PC-3 (cell line): ENCODE measurements around the gene METTL5. TPM values are rescaled to one million over a fixed set of nuclear protein-coding genes. Genes with fewer than 3 reads are reported as not detected.
A peak's percentile ranks its signal among the peaks of the same experiment; 100 is the strongest.

Experiments used
- ATAC-seq: fragments of 200-7000 bp; cut with Tn5 transposase; 2 replicates; pipeline ENCODE4 v1.9.1; 2020; ENCODE audit warnings: mild to moderate bottlenecking, moderate library complexity
- BruUV-seq: library from RNA; stranded (reverse); fragments of 400-500 nt; replicated peaks from 2 replicates; lab custom pipeline; 2021; lab: Mats Ljungman, UMichigan
- CTCF ChIA-PET: fragments of 300-600 bp; sonication (Branson Sonifier 250); formaldehyde crosslinking; loops from one replicate; lab custom pipeline; 2022; ENCODE audit warnings: antibody characterized with exemption; lab: Charles Lee
- POLR2A ChIA-PET: fragments of 300-600 bp; sonication (Branson Sonifier 250); formaldehyde crosslinking; loops from one replicate; lab custom pipeline; 2022; ENCODE audit warnings: antibody characterized with exemption; ENCODE audit not compliant: unreplicated experiment; lab: Charles Lee
- DNase-seq: peaks from one replicate; pipeline ENCODE4 v3.0.0-alpha.2; 2015
- H2AFZ ChIP-seq: fragments of 300-600 bp; sonication (generic); 2 replicates; pipeline ENCODE4 v1.6.0; 2016; ENCODE audit warnings: antibody characterized with exemption, low read length
- H3F3A ChIP-seq: fragments of 300-600 bp; sonication (generic); one replicate; pipeline ENCODE4 v1.6.0; 2017; ENCODE audit warnings: antibody characterized with exemption, low read length, control low read depth, mild to moderate bottlenecking; ENCODE audit not compliant: unreplicated experiment
- H3K27ac ChIP-seq: fragments of 300-600 bp; sonication (generic); 2 replicates; pipeline ENCODE4 v1.5.1; 2016; ENCODE audit warnings: mild to moderate bottlenecking, low read length
- H3K27me3 ChIP-seq: fragments of 300-600 bp; sonication (generic); 2 replicates; pipeline ENCODE4 v1.6.1; 2016; ENCODE audit warnings: low read length, mixed read lengths
- H3K36me3 ChIP-seq: fragments of 300-600 bp; sonication (generic); 2 replicates; pipeline ENCODE4 v1.6.1; 2016; ENCODE audit warnings: low read depth, mixed run types, low read length, mixed read lengths
- H3K4me1 ChIP-seq: fragments of 300-600 bp; sonication (generic); 2 replicates; pipeline ENCODE4 v1.5.1; 2016; ENCODE audit warnings: low read length; ENCODE audit not compliant: insufficient read depth
- H3K4me2 ChIP-seq: fragments of 300-600 bp; sonication (generic); 2 replicates; pipeline ENCODE4 v1.6.0; 2016; ENCODE audit warnings: low read length
- H3K4me3 ChIP-seq: fragments of 300-600 bp; sonication (generic); 2 replicates; pipeline ENCODE4 v1.5.1; 2016; ENCODE audit warnings: mild to moderate bottlenecking, low read length, mixed read lengths
- H3K79me2 ChIP-seq: fragments of 300-600 bp; sonication (generic); 2 replicates; pipeline ENCODE4 v1.6.1; 2017; ENCODE audit warnings: low read length, mixed read lengths
- H3K9ac ChIP-seq: fragments of 300-600 bp; sonication (generic); 2 replicates; pipeline ENCODE4 v1.6.0; 2016; ENCODE audit warnings: mild to moderate bottlenecking, low read length
- H3K9me2 ChIP-seq: fragments of 300-600 bp; sonication (generic); replicated peaks from 2 replicates; pipeline ENCODE4 v1.6.1; 2016; ENCODE audit warnings: mixed run types, low read length, mixed read lengths
- H3K9me3 ChIP-seq: fragments of 300-600 bp; sonication (generic); 2 replicates; pipeline ENCODE4 v1.6.1; 2016; ENCODE audit warnings: low read length, mixed read lengths
- H4K20me1 ChIP-seq: fragments of 300-600 bp; sonication (generic); 2 replicates; pipeline ENCODE4 v1.6.1; 2016; ENCODE audit warnings: low read length, mixed read lengths
- EZH2 ChIP-seq: fragments of 300-600 bp; sonication (generic); IDR thresholded peaks from one replicate; pipeline ENCODE4 v1.6.1; 2017; ENCODE audit warnings: antibody characterized with exemption, mild to moderate bottlenecking, low read length; ENCODE audit not compliant: unreplicated experiment
- EZH2phosphoT487 ChIP-seq: fragments of 300-600 bp; sonication (generic); IDR thresholded peaks from 2 replicates; pipeline ENCODE4 v1.6.1; 2018; ENCODE audit warnings: mild to moderate bottlenecking, antibody characterized with exemption, low read length, borderline replicate concordance
- intact Hi-C: fragments of 100-400 bp; cut with micrococcal nuclease; formaldehyde crosslinking; loops from 2 replicates; pipeline ENCODE4 v1.9.0; 2023
- total RNA-seq: library from RNA; depleted of rRNA; stranded (reverse); fragments of >200 nt; gene quantifications from 2 replicates; pipeline ENCODE4 v1.2.3, GENCODE V29; 2014
- TF ChIP-seq, protein P1 (sequence below): fragments of 300-600 bp; sonication (generic); conservative IDR thresholded peaks from 2 replicates; pipeline ENCODE4 v1.5.1; 2017; ENCODE audit warnings: antibody characterized with exemption, low read depth, mild to moderate bottlenecking, low read length

METTL5 gene
- total RNA-seq, 1 experiment from 2014 or later = 61.1 TPM

DNA sequence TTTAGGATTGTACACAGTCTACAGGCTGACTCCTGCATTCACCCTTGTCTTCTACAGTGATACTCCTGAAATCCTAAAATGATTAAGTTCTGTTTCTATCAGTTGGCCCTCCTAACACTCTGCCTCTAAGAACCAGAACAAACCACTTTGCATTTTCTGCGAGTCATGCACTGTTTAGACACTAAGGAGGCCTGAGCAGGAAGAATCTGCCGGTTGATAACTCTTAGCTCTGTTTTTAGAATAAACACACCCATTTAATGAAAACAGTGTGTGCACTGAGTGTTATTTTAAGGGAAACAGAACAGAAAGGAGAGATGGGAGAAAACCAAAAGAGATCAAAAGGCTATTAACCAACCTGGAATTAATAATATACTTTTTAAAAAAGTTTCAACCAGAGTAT, 48.9 kb downstream of the METTL5 start:
- POLR2A ChIA-PET = no interaction called here
- Histone ChIP-seq H3K9ac (no peak overlapping the region), H3K79me2 (no peaks in the 10 kb centered on the region), H3K4me3 (no peak overlapping the region), H3K9me3 (no peaks in the 10 kb centered on the region), H3K27ac (no peak overlapping the region), H3K27me3 (no peaks in the 10 kb centered on the region), H3K4me2 (no peak overlapping the region), H3K9me2 (no peaks in the 10 kb centered on the region), H3K36me3 (no peaks in the 10 kb centered on the region), H3K4me1 (no peaks in the 10 kb centered on the region), H3F3A (no peaks in the 10 kb centered on the region), H4K20me1 (no peaks in the 10 kb centered on the region), H2AFZ (peak overlapping the region; percentile 65)
- peak; percentile 15 for DNase-seq
- ATAC-seq = no peak
- CTCF ChIA-PET = no interaction called here
- TF ChIP-seq EZH2 = no peak
- TF ChIP-seq EZH2phosphoT487 = no peak
- TF ChIP-seq, protein P1, sequence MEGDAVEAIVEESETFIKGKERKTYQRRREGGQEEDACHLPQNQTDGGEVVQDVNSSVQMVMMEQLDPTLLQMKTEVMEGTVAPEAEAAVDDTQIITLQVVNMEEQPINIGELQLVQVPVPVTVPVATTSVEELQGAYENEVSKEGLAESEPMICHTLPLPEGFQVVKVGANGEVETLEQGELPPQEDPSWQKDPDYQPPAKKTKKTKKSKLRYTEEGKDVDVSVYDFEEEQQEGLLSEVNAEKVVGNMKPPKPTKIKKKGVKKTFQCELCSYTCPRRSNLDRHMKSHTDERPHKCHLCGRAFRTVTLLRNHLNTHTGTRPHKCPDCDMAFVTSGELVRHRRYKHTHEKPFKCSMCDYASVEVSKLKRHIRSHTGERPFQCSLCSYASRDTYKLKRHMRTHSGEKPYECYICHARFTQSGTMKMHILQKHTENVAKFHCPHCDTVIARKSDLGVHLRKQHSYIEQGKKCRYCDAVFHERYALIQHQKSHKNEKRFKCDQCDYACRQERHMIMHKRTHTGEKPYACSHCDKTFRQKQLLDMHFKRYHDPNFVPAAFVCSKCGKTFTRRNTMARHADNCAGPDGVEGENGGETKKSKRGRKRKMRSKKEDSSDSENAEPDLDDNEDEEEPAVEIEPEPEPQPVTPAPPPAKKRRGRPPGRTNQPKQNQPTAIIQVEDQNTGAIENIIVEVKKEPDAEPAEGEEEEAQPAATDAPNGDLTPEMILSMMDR = no peak
- intact Hi-C loops = no loop called here
- BruUV-seq = no TSS peak

DNA sequence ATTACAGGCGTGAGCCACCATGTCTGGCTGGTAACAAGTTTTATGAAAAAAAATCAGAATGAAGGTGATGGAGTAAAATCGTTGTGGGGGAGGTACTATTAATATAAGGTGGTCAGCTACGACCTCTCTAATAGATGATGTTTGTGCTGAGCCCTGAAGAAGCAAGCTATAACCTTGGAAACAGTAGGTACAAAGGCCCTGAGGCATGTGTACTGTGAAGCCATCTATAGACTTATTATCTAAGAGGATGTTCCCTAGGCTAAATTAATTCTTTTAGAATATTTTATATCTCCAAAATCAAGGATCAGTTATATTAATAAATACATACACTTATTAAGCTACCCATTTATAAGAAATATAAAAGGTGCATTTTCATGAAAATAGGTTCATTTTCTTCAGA, 49.4 kb downstream of the METTL5 start:
- Histone ChIP-seq H3K9me2 (no peaks in the 10 kb centered on the region), H2AFZ (peak overlapping the region; percentile 65; the same call in 1 of the 2 replicates), H3K9ac (no peak overlapping the region), H3K9me3 (no peaks in the 10 kb centered on the region), H3K36me3 (no peaks in the 10 kb centered on the region), H3K4me1 (no peaks in the 10 kb centered on the region), H4K20me1 (no peaks in the 10 kb centered on the region), H3K4me2 (no peak overlapping the region), H3F3A (no peaks in the 10 kb centered on the region), H3K27ac (no peak overlapping the region), H3K79me2 (no peaks in the 10 kb centered on the region), H3K27me3 (no peaks in the 10 kb centered on the region), H3K4me3 (no peak overlapping the region)
- ChIA-PET CTCF (no interaction called here), POLR2A (no interaction called here)
- no peak for ATAC-seq
- BruUV-seq = no TSS peak
- no peak for DNase-seq
- no peak for TF ChIP-seq EZH2phosphoT487
- no peak for TF ChIP-seq EZH2
- TF ChIP-seq, protein P1 = no peak
- intact Hi-C loops = no loop called here

DNA sequence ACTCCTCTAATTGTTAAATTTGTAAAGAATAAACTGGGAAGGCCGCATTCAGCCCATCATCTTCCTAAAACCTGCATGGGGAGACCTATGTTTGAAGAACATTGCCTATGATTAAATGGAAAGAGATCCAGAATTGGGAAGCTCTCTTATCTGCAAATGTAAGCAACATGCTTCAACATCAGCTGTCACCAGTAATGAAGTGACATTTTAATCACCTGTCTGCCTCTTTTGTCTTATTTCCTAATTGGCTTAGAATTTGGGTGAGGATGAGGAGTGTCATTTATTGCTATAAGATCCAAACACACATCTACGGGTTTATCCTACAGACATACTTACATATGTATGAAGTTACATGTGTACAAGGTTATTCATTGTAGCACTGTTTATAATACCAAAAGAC, 52.1 kb downstream of the METTL5 start:
- H3K4me2 ChIP-seq = no peak overlapping the region
- ATAC-seq (no peak), DNase-seq (no peak)
- H3K79me2 ChIP-seq = no peaks in the 10 kb centered on the region
- H3K27ac ChIP-seq = no peak overlapping the region
- no peaks in the 10 kb centered on the region for H4K20me1 ChIP-seq
- TF ChIP-seq, protein P1 = no peak
- TF ChIP-seq EZH2 (no peak), EZH2phosphoT487 (no peak)
- H3K9me3 ChIP-seq = no peaks in the 10 kb centered on the region
- CTCF ChIA-PET = no interaction called here
- H3K36me3 ChIP-seq = no peaks in the 10 kb centered on the region
- no peaks in the 10 kb centered on the region for H3F3A ChIP-seq
- no peak overlapping the region for H3K4me3 ChIP-seq
- intact Hi-C loops = no loop called here
- H3K9ac ChIP-seq = no peak overlapping the region
- H3K9me2 ChIP-seq = no peaks in the 10 kb centered on the region
- H3K4me1 ChIP-seq = 0 out of 2 replicates have a peak, but pooled peaks cover under 1% of the 10 kb centered on the region
- no TSS peak for BruUV-seq
- POLR2A ChIA-PET = no interaction called here
- H3K27me3 ChIP-seq = no peaks in the 10 kb centered on the region
- H2AFZ ChIP-seq = no peak overlapping the region
